RWPE2 (cell line): Measurements from ENCODE around the gene MAN1C1.
A peak's percentile ranks its signal among the peaks of the same experiment; 100 is the strongest.

Experiments
- ATAC-seq: fragments of 200-7000 bp; cut with Tn5 transposase; 3 replicates; pipeline ENCODE4 v1.9.1; 2021; ENCODE audit warnings: low read depth
- DNase-seq: peaks from one replicate; pipeline ENCODE4 v3.0.0-alpha.2; 2020; ENCODE audit warnings: low spot score
- H3K27ac ChIP-seq: fragments of 450-650 bp; 2 replicates; pipeline ENCODE4 v1.5.1; 2017; ENCODE audit warnings: mild to moderate bottlenecking; ENCODE audit not compliant: poor library complexity, severe bottlenecking
- H3K27me3 ChIP-seq: fragments of 250-450 bp; sonication (Bioruptor Pico); 2 replicates; pipeline ENCODE4 v1.5.1; 2021; ENCODE audit warnings: mild to moderate bottlenecking, moderate library complexity; ENCODE audit not compliant: insufficient read depth, poor library complexity, severe bottlenecking
- H3K36me3 ChIP-seq: fragments of 250-450 bp; sonication (Bioruptor Pico); 2 replicates; pipeline ENCODE4 v1.5.1; 2020; ENCODE audit warnings: low read depth, mild to moderate bottlenecking, moderate library complexity
- H3K4me1 ChIP-seq: fragments of 250-450 bp; sonication (Bioruptor Pico); 2 replicates; pipeline ENCODE4 v1.5.1; 2021; ENCODE audit warnings: mild to moderate bottlenecking, moderate library complexity; ENCODE audit not compliant: insufficient read depth, poor library complexity, severe bottlenecking
- H3K4me3 ChIP-seq: fragments of 250-450 bp; sonication (Bioruptor Pico); 2 replicates; pipeline ENCODE4 v1.5.1; 2021; ENCODE audit warnings: mild to moderate bottlenecking, moderate library complexity; ENCODE audit not compliant: severe bottlenecking
- H3K9me3 ChIP-seq: fragments of 250-450 bp; sonication (Bioruptor Pico); 2 replicates; pipeline ENCODE4 v1.5.1; 2021; ENCODE audit warnings: mild to moderate bottlenecking, moderate library complexity; ENCODE audit not compliant: severe bottlenecking
- CTCF ChIP-seq: fragments of 450-650 bp; IDR thresholded peaks from one replicate; pipeline ENCODE4 v1.5.1; 2017; ENCODE audit warnings: mild to moderate bottlenecking, moderate library complexity; ENCODE audit not compliant: poor library complexity, severe bottlenecking

The MAN1C1 gene

GRCh38 chr1:25645637-25646400, 29.2 kb downstream of the MAN1C1 start:
- H3K9me3 ChIP-seq, result no peaks in the 10 kb centered on the region
- H3K27ac ChIP-seq, result no peak overlapping the region
- H3K27me3 ChIP-seq, result no peaks in the 10 kb centered on the region
- no peak for ATAC-seq
- DNase-seq, result no peak
- H3K4me3 ChIP-seq, result no peak overlapping the region
- no peaks in the 10 kb centered on the region for H3K4me1 ChIP-seq
- TF ChIP-seq CTCF, result no peak
- no peaks in the 10 kb centered on the region for H3K36me3 ChIP-seq

DNA sequence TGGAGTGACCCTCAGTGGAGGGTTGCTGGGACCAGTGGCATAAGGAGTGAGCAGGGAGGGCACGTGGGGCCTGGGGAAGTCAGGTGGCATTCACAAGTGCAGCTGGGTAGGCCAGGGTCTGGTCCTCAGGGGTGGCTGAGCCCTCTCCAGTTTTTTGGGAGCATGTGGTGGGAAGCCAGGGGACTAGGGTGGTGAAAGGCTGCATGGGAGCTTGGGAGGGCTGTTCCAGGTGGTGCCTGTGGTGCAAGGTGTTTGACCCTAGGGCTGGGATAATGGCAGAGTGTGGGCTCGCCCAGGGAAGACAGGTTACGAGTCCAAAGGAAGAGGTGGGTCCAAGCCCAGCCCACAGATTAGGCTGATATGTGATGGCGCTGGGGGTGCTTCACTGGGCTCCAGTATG, 30.5 kb downstream of the MAN1C1 start:
- H3K27ac ChIP-seq, result no peak overlapping the region
- ATAC-seq, result no peak
- no peaks in the 10 kb centered on the region for H3K36me3 ChIP-seq
- H3K4me1 ChIP-seq, result no peaks in the 10 kb centered on the region
- no peaks in the 10 kb centered on the region for H3K27me3 ChIP-seq
- no peak for DNase-seq
- H3K4me3 ChIP-seq, result no peak overlapping the region
- no peaks in the 10 kb centered on the region for H3K9me3 ChIP-seq
- TF ChIP-seq CTCF, result no peak

- ATAC-seq, result no peak
- H3K27me3 ChIP-seq, result no peaks in the 10 kb centered on the region
- no peak for TF ChIP-seq CTCF
Measured at GRCh38 chr1:25647863-25648262, 31.3 kb downstream of the MAN1C1 start.

DNA sequence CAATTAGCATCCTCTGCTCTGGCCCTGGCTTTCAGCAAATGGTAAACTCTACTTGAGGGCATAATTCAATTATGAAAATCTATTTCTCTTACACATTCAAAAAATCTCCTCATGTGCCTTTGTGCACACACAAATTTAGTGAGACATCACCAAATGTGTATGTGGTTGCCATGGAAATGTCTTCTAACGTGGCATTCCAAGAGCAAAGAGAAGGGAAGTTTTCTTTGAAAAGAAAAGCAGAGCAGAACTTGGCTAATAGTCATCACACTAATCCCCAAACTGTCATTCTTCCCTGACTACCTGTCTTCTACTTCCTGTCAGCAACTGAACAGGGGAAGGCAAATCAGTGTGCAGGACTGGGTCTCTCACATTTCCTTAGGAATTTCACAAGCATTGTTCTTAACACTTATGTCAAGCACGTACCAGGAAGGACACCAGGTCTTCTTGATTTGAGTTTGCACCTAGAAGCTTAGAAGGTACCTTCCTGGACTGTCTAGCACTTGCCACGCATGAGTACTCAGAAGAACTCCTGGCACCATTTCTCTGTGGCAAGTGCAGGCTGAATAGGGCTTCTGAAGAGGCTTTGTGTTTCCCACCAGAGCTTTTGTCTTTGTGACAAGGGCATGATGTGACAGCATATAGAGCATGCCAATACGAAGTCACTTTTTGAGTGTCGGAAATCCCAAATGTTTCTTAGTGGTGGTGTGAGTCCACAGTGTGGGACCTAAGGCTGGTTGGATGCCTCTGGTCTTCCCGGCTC, 32.3 kb downstream of the MAN1C1 start:
- Histone ChIP-seq H3K36me3 (no peaks in the 10 kb centered on the region), H3K27me3 (no peaks in the 10 kb centered on the region), H3K4me1 (no peaks in the 10 kb centered on the region), H3K4me3 (no peak overlapping the region), H3K9me3 (no peaks in the 10 kb centered on the region), H3K27ac (no peak overlapping the region)
- no peak for TF ChIP-seq CTCF
- peak; percentile 36 for ATAC-seq
- DNase-seq, result no peak

More at GRCh38 chr1:25647863-25648262, 31.3 kb downstream of the MAN1C1 start:
- no peak overlapping the region for H3K4me3 ChIP-seq
- no peak for DNase-seq
- no peaks in the 10 kb centered on the region for H3K4me1 ChIP-seq
- H3K27ac ChIP-seq, result no peak overlapping the region
- no peaks in the 10 kb centered on the region for H3K36me3 ChIP-seq
- H3K9me3 ChIP-seq, result no peaks in the 10 kb centered on the region
